COR-L47 (cell line): ENCODE results near the gene MMEL1.
A peak's percentile ranks its signal among the peaks of the same experiment; 100 is the strongest.
"Not testable (repeated sequence)": the region's sequence is repeated elsewhere in the genome, so short reads cannot be mapped to it uniquely, and the experiment has no call there.

Experiments
- DNase-seq: peaks from one replicate; lab custom pipeline; 2025; lab: John Stamatoyannopoulos, UW

MMEL1 gene

GRCh38 chr1:2590233-2591141 is 42.3 kb downstream of the MMEL1 start:
- DNase-seq, result no peak

- DNase-seq, result no peak
These were observed 43.2 kb downstream of the MMEL1 start for GRCh38 chr1:2589431-2590232.

- no peak for DNase-seq
These were observed 44.0 kb downstream of the MMEL1 start for GRCh38 chr1:2588661-2589430.

- DNase-seq, result no peak
These were observed 44.8 kb downstream of the MMEL1 start for GRCh38 chr1:2587860-2588571.

GRCh38 chr1:2587071-2587859 is 45.6 kb downstream of the MMEL1 start:
- DNase-seq, result peak; percentile 28

GRCh38 chr1:2586154-2587070 is 46.4 kb downstream of the MMEL1 start, which contains the start of gene PRXL2B:
Gene PRXL2B (plus strand): TSS chr1:2586777. CDS start chr1:2586886, 109 bp downstream.
- peak; percentile 98 for DNase-seq

GRCh38 chr1:2585318-2586092 is 47.3 kb downstream of the MMEL1 start:
- peak; percentile 6 for DNase-seq

- no peak for DNase-seq
These were observed 48.0 kb downstream of the MMEL1 start for GRCh38 chr1:2584686-2585317.

GRCh38 chr1:2583871-2584351 is 48.9 kb downstream of the MMEL1 start:
- DNase-seq, result peak; percentile 78

GRCh38 chr1:2583331-2583791 is 49.5 kb downstream of the MMEL1 start:
- DNase-seq, result no peak

GRCh38 chr1:2582391-2582790 is 50.4 kb downstream of the MMEL1 start:
- no peak for DNase-seq

GRCh38 chr1:2580691-2581090 is 52.1 kb downstream of the MMEL1 start:
- no peak for DNase-seq

- no peak for DNase-seq
These were observed 54.1 kb downstream of the MMEL1 start for GRCh38 chr1:2578758-2579118.

- not testable (repeated sequence) for DNase-seq
These were observed 55.2 kb downstream of the MMEL1 start for GRCh38 chr1:2577565-2578075.

GRCh38 chr1:2575801-2576663 is 56.8 kb downstream of the MMEL1 start:
- DNase-seq, result no peak

GRCh38 chr1:2574350-2574749 is 58.5 kb downstream of the MMEL1 start:
- no peak for DNase-seq
